Stimulated activated CD4-positive, alpha-beta T cell treated with anti-CD3 and anti-CD28 coated beads, Interleukin-1b, Interleukin-23, amount 100 ng/mL, for 24 hours (primary cell): ENCODE measurements around the gene MED20.

Source experiments
- DNase-seq, 4 experiments: peaks; one replicate each; pipeline ENCODE4 v3.0.0-alpha.2; 2020; ENCODE audit warnings: low read depth in 4 of 4, low spot score in 1 of 4

The MED20 gene

GRCh38 chr6:41858703-41859102 lies 62.2 kb downstream of the MED20 start:
- no peak for DNase-seq
